Prostate gland (tissue), 2 donors: ENCODE results near the gene ORAI3. TPM values are rescaled to one million over a fixed set of nuclear protein-coding genes. Genes with fewer than 3 reads are reported as not detected.

ENCODE experiments used
- DNase-seq: peaks from one replicate; pipeline ENCODE4 v3.0.0-alpha.2; 2019; ENCODE audit warnings: low spot score
- H3K27ac ChIP-seq, 2 donors: fragments of 200-600 bp; sonication (generic); 2 replicates each; pipeline ENCODE4 v1.5.1; 2017 to 2019
- H3K27me3 ChIP-seq: fragments of 200-600 bp; sonication (generic); replicated peaks from 2 replicates; pipeline ENCODE4 v1.5.1; 2019; ENCODE audit not compliant: insufficient read depth
- H3K36me3 ChIP-seq, 2 donors: fragments of 200-600 bp; sonication (generic); 1 replicate in 1 of 2; 2 replicates in 1 of 2; pipeline versions ENCODE4 v1.5.1 to v1.8.1; 2017 to 2019
- H3K4me1 ChIP-seq: fragments of 200-600 bp; sonication (generic); replicated peaks from 2 replicates; pipeline ENCODE4 v1.5.1; 2019
- H3K4me3 ChIP-seq, 2 donors: fragments of 200-600 bp; sonication (generic); 2 replicates each; pipeline ENCODE4 v1.5.1; 2017 to 2019
- H3K9me3 ChIP-seq: fragments of 200-600 bp; sonication (generic); 2 replicates; pipeline ENCODE4 v1.5.1; 2017
- CTCF ChIP-seq, 4 experiments: fragments of 200-600 bp in 2 of 4; fragments of 450-650 bp in 2 of 4; sonication (generic) in 2 of 4; IDR thresholded peaks; 1 replicate in 3 of 4; 2 replicates in 1 of 4; pipeline ENCODE4 v1.5.1; 2016 to 2019; ENCODE audit warnings: antibody characterized with exemption in 4 of 4, mild to moderate bottlenecking in 2 of 4, moderate library complexity in 2 of 4
- POLR2A ChIP-seq: fragments of 450-650 bp; IDR thresholded peaks from one replicate; pipeline ENCODE4 v1.6.1; 2016; ENCODE audit warnings: antibody characterized with exemption, mild to moderate bottlenecking
- POLR2AphosphoS5 ChIP-seq: sonication (generic); formaldehyde crosslinking; IDR thresholded peaks from one replicate; pipeline ENCODE4 v1.6.1; 2017; ENCODE audit warnings: antibody characterized with exemption
- WGBS: methylation state at CpG from one replicate; pipeline ENCODE4 v1.1.5; 2018; 5-methylcytosine and 5-hydroxymethylcytosine counted together
- intact Hi-C: fragments of 100-400 bp; cut with DNase I; formaldehyde crosslinking; loops from one replicate; pipeline ENCODE4 v1.14.2; 2022
- total RNA-seq, 2 donors: library from RNA; depleted of rRNA; stranded (reverse); fragments of >200 nt; gene quantifications; one replicate each; pipeline ENCODE4 v1.1.0, GENCODE V29; 2016

ORAI3 gene
- total RNA-seq, 2 donors from 2014 or later: 74.6 to 114 TPM

DNA sequence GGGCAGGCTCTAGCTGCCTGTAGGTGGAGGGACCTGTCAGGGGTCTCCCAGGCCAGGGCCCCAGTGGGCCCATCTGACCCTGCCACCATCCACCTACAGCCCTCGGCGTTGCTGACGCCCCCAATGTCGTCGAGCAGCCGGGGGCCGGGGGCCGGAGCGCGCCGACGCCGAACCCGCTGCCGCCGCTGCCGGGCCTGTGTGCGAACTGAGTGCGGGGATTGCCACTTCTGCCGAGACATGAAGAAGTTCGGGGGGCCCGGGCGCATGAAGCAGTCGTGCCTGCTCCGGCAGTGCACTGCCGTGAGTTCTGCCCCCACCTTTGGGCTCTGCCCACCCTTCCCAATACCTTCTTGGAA lies 23.3 kb upstream of the ORAI3 start:
- no peak for TF ChIP-seq POLR2A
- TF ChIP-seq CTCF (IDR thresholded peaks at IDR 0.05): no peak
- no peak for TF ChIP-seq POLR2AphosphoS5
- no peak overlapping the region for H3K27ac ChIP-seq
- no peaks in the 10 kb centered on the region for H3K27me3 ChIP-seq
- intact Hi-C loops: no loop called here
- WGBS: 89% methylated on average over 26 of the region's 26 CpGs
- H3K9me3 ChIP-seq: no peaks in the 10 kb centered on the region
- DNase-seq: no peak
- no peaks in the 10 kb centered on the region for H3K4me1 ChIP-seq
- peaks cover 0 to 7% of the 10 kb centered on the region in 2 donors for H3K36me3 ChIP-seq
- H3K4me3 ChIP-seq: no peak overlapping the region

DNA sequence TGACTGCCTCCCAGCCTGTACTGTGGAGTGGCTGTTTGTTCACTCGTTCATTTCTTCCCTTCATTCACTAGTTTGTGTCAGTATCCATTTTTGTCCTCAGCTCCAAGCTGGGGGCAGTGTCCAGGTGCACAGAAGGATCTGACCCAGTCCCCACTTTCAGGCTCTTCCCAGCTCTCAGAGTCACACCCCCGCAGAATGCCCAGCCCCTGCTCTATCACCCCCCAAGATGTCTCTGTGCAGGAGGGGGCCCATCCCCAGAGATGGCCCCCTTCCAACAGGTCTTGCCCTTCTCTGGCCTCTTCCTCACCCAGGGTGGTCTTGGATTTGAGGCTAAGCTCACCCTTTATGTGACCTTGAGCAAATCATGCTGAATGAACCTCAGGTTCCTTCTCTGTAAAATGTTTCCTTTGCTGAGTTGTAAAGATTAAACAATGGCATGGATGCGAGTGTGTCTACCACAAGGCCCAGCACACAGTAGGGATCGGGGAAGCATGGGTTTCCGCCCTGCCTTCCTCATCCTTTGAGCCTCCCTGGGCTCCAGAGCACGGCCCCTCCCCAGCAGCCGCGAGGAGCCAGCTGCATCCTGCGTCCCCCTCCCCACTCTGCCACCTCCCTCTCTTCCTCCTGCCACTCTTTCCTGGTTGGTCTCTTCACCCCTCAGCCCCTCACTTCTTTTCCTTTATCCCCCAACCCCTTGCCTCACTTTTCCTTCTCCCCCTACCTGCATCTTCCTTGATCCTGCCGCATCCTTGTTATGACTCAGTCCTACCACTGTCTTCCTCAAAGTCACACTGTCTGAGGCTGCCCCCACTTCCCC lies 22.7 kb upstream of the ORAI3 start:
- Histone ChIP-seq H3K36me3 (peaks cover 0 to 7% of the 10 kb centered on the region in 2 donors), H3K27me3 (no peaks in the 10 kb centered on the region), H3K27ac (no peak overlapping the region), H3K4me1 (no peaks in the 10 kb centered on the region), H3K4me3 (no peak overlapping the region), H3K9me3 (no peaks in the 10 kb centered on the region)
- TF ChIP-seq POLR2AphosphoS5: no peak
- intact Hi-C loops: no loop called here
- WGBS: 71% methylated on average over 10 of the region's 10 CpGs
- DNase-seq: no peak

DNA sequence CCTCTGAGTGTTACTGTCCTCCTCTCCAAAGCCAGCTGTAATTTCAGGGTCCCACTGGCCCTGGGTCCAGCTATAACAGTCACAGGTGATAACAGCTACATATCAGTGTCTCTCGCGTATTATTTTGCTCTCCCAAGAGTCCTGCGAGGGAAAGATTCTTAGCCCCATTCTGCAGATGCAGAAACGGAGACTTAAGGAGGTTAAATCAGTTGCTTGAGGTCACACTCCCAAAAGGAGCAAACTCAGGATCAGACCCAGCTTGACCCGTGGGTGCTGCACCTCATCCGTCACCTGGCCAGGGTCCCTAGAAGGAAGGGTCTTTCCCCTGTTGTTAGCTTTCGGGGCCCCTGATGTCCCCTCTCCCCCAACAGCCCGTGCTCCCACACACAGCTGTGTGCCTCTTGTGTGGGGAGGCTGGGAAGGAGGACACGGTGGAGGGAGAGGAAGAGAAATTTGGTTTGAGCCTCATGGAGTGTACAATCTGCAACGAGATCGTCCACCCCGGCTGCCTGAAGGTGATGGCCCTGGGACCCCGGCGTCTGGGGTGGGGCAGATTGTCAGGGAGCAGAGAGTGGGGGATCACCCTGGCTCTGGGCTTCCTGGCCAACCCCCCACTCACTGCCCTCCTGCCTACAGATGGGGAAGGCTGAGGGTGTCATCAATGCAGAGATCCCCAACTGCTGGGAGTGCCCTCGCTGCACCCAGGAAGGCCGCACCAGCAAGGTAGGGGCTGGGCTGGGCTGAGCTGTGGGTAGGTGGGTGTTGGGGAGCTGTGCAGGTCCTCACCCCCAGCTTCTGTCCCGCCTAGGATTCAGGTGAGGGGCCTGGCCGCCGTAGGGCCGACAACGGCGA lies 21.7 kb upstream of the ORAI3 start:
- TF ChIP-seq POLR2A: no peak
- TF ChIP-seq POLR2AphosphoS5: no peak
- no peak for TF ChIP-seq CTCF (IDR thresholded peaks at IDR 0.05)
- no peak for DNase-seq
- H3K4me1 ChIP-seq: no peaks in the 10 kb centered on the region
- H3K4me3 ChIP-seq: no peak overlapping the region
- peaks cover 0 to 7% of the 10 kb centered on the region in 2 donors for H3K36me3 ChIP-seq
- peak overlapping the region in 1 of 2 donors; percentile 14 for H3K27ac ChIP-seq
- intact Hi-C loops: no loop called here
- no peaks in the 10 kb centered on the region for H3K27me3 ChIP-seq
- 84% methylated on average over 22 of the region's 22 CpGs for WGBS
- H3K9me3 ChIP-seq: no peaks in the 10 kb centered on the region

- DNase-seq: peak; percentile 81
- H3K4me1 ChIP-seq: no peaks in the 10 kb centered on the region
Observed at GRCh38 chr16:30927789-30928378, 21.0 kb upstream of the ORAI3 start.

More at GRCh38 chr16:30927789-30928378, 21.0 kb upstream of the ORAI3 start:
- 45% methylated on average over 15 of the region's 15 CpGs for WGBS
- H3K4me3 ChIP-seq: no peak overlapping the region
- H3K27me3 ChIP-seq: no peaks in the 10 kb centered on the region
- intact Hi-C loops: no loop called here
- peaks cover 0 to 7% of the 10 kb centered on the region in 2 donors for H3K36me3 ChIP-seq
- TF ChIP-seq CTCF (IDR thresholded peaks at IDR 0.05) (no peak), POLR2AphosphoS5 (peak; percentile 62), POLR2A (no peak)
- peak overlapping the region in 1 of 2 donors; percentile 14 for H3K27ac ChIP-seq
- H3K9me3 ChIP-seq: no peaks in the 10 kb centered on the region
